Measurements from ENCODE around the gene CCDC167.

GRCh38 chr6:37489697-37490336 lies 9.9 kb downstream of the CCDC167 start:
- TF ChIP-seq POLR2A (IDR thresholded peaks at IDR 0.05; ENCODE audit: low read length) (no peak), GATA1 (IDR thresholded peaks at IDR 0.05; ENCODE audit: low read depth, low read length) (no peak)

Measured in erythroblast (primary cell).